Middle frontal gyrus (tissue), 1 donor: ENCODE results near the gene BCAS1.

Experiments used
- DNase-seq: peaks from one replicate; pipeline ENCODE4 v3.0.0-alpha.2; 2015; ENCODE audit warnings: low spot score; ENCODE audit errors: extremely low spot score

Gene BCAS1

GRCh38 chr20:54079652-54080051 lies 9.3 kb upstream of the BCAS1 start:
- DNase-seq: no peak

GRCh38 chr20:54078296-54078984 lies 8.0 kb upstream of the BCAS1 start:
- DNase-seq: no peak

GRCh38 chr20:54076259-54076658 lies 5.9 kb upstream of the BCAS1 start:
- DNase-seq: no peak

GRCh38 chr20:54075322-54075721 lies 4.9 kb upstream of the BCAS1 start:
- no peak for DNase-seq

- no peak for DNase-seq
Measured at GRCh38 chr20:54074511-54074910, 4.1 kb upstream of the BCAS1 start.

- DNase-seq: no peak
Measured at GRCh38 chr20:54073288-54073687, 2.9 kb upstream of the BCAS1 start.

- no peak for DNase-seq
Measured at GRCh38 chr20:54069501-54069971, 858 bp downstream of the BCAS1 start.

GRCh38 chr20:54068966-54069365 lies 1.4 kb downstream of the BCAS1 start:
- no peak for DNase-seq

GRCh38 chr20:54068495-54068894 lies 1.9 kb downstream of the BCAS1 start:
- no peak for DNase-seq

- no peak for DNase-seq
Measured at GRCh38 chr20:54067606-54068174, 2.7 kb downstream of the BCAS1 start.

- DNase-seq: no peak
Measured at GRCh38 chr20:54065601-54066038, 4.8 kb downstream of the BCAS1 start.

GRCh38 chr20:54064939-54065338 lies 5.5 kb downstream of the BCAS1 start:
- DNase-seq: no peak

- no peak for DNase-seq
Measured at GRCh38 chr20:54063992-54064676, 6.3 kb downstream of the BCAS1 start.

- no peak for DNase-seq
Measured at GRCh38 chr20:54063580-54063979, 6.8 kb downstream of the BCAS1 start.

- DNase-seq: peak; percentile 44
Measured at GRCh38 chr20:54062812-54063280, 7.5 kb downstream of the BCAS1 start.

GRCh38 chr20:54061101-54061881 lies 9.1 kb downstream of the BCAS1 start:
- no peak for DNase-seq

GRCh38 chr20:54059691-54060364 lies 10.6 kb downstream of the BCAS1 start:
- no peak for DNase-seq

GRCh38 chr20:54058420-54059139 lies 11.8 kb downstream of the BCAS1 start:
- no peak for DNase-seq

GRCh38 chr20:54056762-54057639 lies 13.4 kb downstream of the BCAS1 start:
- DNase-seq: no peak
